WERI-Rb-1 (cell line): ENCODE measurements around the gene RALGPS1.

Experiments used
- DNase-seq: peaks from one replicate; pipeline ENCODE4 v3.0.0-alpha.2; 2020
- H3K27ac ChIP-seq: fragments of 250-450 bp; sonication (Bioruptor Pico); 2 replicates; pipeline ENCODE4 v1.5.1; 2020; ENCODE audit warnings: mild to moderate bottlenecking, moderate library complexity
- H3K27me3 ChIP-seq: fragments of 250-450 bp; sonication (Bioruptor Pico); 2 replicates; pipeline ENCODE4 v1.5.1; 2021; ENCODE audit warnings: mild to moderate bottlenecking, low read depth, moderate library complexity; ENCODE audit not compliant: insufficient read depth, severe bottlenecking
- H3K36me3 ChIP-seq: fragments of 250-450 bp; sonication (Bioruptor Pico); 2 replicates; pipeline ENCODE4 v1.5.1; 2020; ENCODE audit warnings: mild to moderate bottlenecking, moderate library complexity
- H3K4me3 ChIP-seq: 2 replicates; pipeline ENCODE4 v1.5.1; 2011; ENCODE audit warnings: low read depth, mild to moderate bottlenecking, control low read depth, low read length
- H3K9me3 ChIP-seq: fragments of 250-450 bp; sonication (Bioruptor Pico); 2 replicates; pipeline ENCODE4 v1.5.1; 2021; ENCODE audit warnings: mild to moderate bottlenecking, moderate library complexity; ENCODE audit not compliant: severe bottlenecking
- CTCF ChIP-seq: IDR thresholded peaks from 2 replicates; pipeline ENCODE4 v1.5.1; 2011; ENCODE audit warnings: low read depth, mild to moderate bottlenecking, control low read depth, inconsistent platforms, low read length

The RALGPS1 gene

GRCh38 chr9:127135056-127135745, 220.6 kb downstream of the RALGPS1 start:
- Histone ChIP-seq H3K27ac (no peak overlapping the region), H3K4me3 (no peak overlapping the region), H3K27me3 (no peaks in the 10 kb centered on the region), H3K36me3 (no peaks in the 10 kb centered on the region), H3K9me3 (no peaks in the 10 kb centered on the region)
- TF ChIP-seq CTCF: no peak
- DNase-seq: no peak

GRCh38 chr9:127136081-127136879, 221.7 kb downstream of the RALGPS1 start:
- no peaks in the 10 kb centered on the region for H3K9me3 ChIP-seq
- H3K27me3 ChIP-seq: no peaks in the 10 kb centered on the region
- no peak overlapping the region for H3K4me3 ChIP-seq
- no peak overlapping the region; the same call in 1 of the 2 replicates for H3K27ac ChIP-seq
- DNase-seq: no peak
- no peak for TF ChIP-seq CTCF
- no peaks in the 10 kb centered on the region for H3K36me3 ChIP-seq

- Histone ChIP-seq H3K4me3 (no peak overlapping the region), H3K36me3 (no peaks in the 10 kb centered on the region), H3K27ac (no peak overlapping the region; the same call in 1 of the 2 replicates), H3K9me3 (no peaks in the 10 kb centered on the region), H3K27me3 (no peaks in the 10 kb centered on the region)
- no peak for TF ChIP-seq CTCF
- DNase-seq: no peak
These were observed 222.5 kb downstream of the RALGPS1 start for GRCh38 chr9:127136880-127137639.

GRCh38 chr9:127137640-127138360, 223.2 kb downstream of the RALGPS1 start:
- no peak overlapping the region for H3K4me3 ChIP-seq
- no peaks in the 10 kb centered on the region for H3K27me3 ChIP-seq
- no peaks in the 10 kb centered on the region for H3K9me3 ChIP-seq
- no peak overlapping the region for H3K27ac ChIP-seq
- DNase-seq: no peak
- no peak for TF ChIP-seq CTCF
- H3K36me3 ChIP-seq: no peaks in the 10 kb centered on the region

- no peak overlapping the region for H3K27ac ChIP-seq
- H3K9me3 ChIP-seq: no peaks in the 10 kb centered on the region
- no peak overlapping the region for H3K4me3 ChIP-seq
- TF ChIP-seq CTCF: no peak
- DNase-seq: no peak
- H3K27me3 ChIP-seq: no peaks in the 10 kb centered on the region
- H3K36me3 ChIP-seq: no peaks in the 10 kb centered on the region
These were observed 223.9 kb downstream of the RALGPS1 start for GRCh38 chr9:127138444-127138843.
